HG03342 (cell line): ENCODE results near the gene ARHGAP6.
"Not testable (repeated sequence)": the region's sequence is repeated elsewhere in the genome, so short reads cannot be mapped to it uniquely, and the experiment has no call there.

Experiments
- ATAC-seq: cut with Tn5 transposase; IDR thresholded peaks from one replicate; pipeline ENCODE4 v1.9.1; 2021; ENCODE audit warnings: mild to moderate bottlenecking, moderate library complexity; ENCODE audit not compliant: unreplicated experiment

The ARHGAP6 gene

DNA sequence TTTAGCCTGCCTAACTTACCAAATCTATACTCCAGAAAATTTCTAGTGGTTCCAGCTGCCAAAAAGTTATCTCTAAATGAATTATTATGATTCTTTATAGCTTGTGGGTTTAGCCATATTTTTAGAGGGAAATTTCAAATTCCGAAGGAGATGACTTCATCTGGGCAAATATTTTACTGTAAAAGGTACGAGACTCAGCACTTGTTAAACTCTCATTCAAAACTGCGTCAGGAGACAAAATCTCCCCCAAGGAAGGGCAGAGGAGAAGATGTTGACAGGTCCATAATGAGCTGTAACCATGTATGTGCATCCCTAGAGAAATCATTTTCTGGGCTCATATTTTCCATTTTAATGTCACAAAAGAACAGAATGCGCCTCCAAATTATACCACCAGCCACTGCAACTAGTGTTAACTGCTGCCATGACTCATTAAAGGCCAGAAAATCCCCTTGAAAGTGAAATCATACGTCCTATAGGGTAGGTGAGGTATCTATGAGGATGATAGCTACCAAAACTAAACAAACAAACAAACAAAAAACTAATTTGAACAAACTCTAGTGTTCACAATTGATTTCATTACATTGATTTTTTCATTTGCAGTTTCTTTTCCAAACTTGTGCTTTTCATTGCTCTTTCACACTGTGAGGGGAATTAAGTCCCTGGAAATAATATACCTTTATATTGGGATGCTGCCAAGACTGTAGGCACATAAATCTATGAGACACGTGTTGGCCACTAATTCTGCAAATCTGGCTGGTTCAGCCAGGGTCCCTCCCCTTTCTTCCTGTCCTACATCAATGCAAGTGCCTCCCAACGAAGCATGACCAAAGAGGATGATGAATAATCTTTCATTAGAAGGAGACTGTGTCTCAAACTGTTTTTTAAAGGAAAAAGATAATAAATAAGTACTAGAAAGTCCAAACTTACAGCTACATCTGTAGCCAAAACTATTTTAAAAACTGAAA is 85.8 kb downstream of the ARHGAP6 start:
- ATAC-seq = no peak

GRCh38 chrX:11578301-11578700 is 87.4 kb downstream of the ARHGAP6 start:
- ATAC-seq = not testable (repeated sequence)

GRCh38 chrX:11577603-11578002 is 88.1 kb downstream of the ARHGAP6 start:
- no peak for ATAC-seq

DNA sequence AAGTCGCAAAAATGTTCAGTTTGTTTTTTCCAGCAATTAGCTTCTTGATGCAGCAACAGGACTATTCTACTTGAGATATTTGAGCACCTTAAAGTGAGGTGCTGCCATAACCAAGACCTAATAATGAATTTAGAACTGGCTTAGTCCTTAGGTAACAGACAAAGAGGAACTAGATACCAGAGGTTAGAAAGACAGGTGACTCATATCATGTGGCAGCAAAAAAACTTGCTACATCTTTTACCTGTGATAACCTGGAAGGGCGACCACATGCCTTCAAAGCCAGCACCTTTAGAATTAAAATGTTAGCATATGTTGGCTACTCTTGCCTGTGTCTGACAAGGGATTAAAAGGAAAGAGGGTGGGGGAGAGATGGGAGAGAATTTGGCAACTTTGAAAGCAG is 90.4 kb downstream of the ARHGAP6 start:
- ATAC-seq = no peak

GRCh38 chrX:11567528-11568220 is 98.0 kb downstream of the ARHGAP6 start:
- no peak for ATAC-seq

DNA sequence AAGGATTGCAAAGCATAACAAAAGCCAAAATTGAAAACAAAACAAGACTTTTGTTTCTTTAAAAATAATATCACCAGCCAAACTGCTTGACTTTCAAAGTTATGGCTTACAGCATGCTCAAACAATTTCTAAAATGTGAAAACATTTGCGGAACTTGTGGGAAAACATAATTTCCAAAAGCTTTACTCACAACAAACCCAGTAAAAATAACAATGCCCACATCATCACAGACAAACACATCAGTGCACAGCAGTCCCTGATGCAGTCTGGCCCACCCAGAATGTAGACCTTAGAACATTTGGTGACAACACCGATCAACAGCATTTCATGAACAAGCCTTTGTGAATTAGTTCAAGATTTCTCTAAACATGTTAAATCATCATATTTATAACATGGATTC is 98.9 kb downstream of the ARHGAP6 start:
- ATAC-seq = no peak

DNA sequence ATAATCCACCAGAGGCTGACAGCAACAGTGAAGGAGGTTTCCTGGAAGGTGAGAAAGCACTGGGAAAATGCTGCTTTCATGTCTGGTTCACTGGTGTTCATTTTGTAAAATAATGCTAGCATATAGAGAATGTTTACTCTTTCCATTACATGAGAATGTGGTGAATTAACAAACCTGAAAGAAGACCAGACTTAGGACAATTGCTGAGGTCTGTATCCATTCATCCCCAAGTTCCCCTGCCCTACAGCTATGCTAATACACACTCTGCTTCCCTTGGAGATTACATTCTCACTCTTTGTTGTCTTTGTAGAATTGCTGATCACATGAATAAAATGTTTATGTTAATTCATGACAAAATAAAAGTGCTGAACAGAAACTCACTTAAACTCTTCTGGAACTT is 99.5 kb downstream of the ARHGAP6 start:
- no peak for ATAC-seq

GRCh38 chrX:11564546-11564945 is 101.2 kb downstream of the ARHGAP6 start:
- ATAC-seq = no peak

GRCh38 chrX:11562570-11562969 is 103.2 kb downstream of the ARHGAP6 start:
- ATAC-seq = no peak

DNA sequence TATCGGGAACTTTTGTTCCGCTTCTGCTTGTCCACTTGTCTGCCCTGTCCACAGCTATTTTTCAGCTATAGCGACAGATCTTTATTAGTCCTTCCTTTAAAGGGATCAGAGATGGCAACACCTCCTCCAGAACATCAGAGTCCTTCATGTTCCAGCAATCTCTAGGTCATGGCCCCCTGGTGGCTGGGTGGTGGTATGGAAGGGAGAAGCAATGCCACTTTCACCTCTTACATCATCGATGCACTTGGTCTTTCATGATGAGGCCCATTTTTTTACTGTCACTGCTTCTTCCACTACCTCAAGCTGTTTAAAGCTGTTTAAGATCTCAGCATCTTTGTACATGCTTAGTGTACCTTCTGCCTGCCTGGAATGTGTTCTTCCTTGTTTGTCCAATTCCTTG is 106.7 kb downstream of the ARHGAP6 start:
- no peak for ATAC-seq

DNA sequence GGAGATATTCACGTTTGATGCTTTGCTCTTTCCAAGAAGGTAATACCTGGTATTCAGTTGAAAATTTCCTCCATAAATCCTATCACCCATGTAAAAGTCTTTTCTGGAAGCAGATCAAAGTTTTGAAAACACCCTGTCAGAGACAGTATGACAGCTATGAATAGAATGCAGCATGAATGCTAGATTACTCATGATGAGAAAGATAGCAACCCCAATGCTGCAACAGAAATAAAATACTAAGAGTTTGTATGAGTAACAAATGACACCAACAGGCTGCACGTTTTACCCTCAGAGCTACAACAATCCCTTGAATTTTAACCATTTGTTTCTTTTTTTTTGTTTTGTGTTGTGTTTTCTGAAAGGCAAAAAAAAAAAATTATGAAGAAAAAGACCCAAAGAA is 108.6 kb downstream of the ARHGAP6 start:
- ATAC-seq = no peak

DNA sequence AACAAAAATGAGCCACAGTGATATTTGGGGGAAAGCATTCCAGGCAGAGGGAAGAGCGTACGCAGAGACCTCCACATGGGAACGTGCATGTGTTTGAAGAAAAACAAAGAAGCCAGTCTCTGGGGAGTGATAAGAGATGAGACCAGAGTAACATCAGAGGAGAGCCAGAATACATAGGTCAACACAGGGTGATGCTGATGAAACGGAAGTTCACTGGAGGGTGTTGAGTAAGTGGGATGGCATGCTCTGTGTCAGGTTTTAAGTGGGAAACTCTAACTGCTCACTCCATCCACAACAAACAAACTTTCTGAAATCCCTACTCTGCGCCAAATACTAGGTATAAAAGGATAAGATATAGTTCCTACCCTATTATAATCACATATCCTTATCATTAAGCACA is 110.0 kb downstream of the ARHGAP6 start:
- ATAC-seq = no peak

GRCh38 chrX:11553594-11553993 is 112.1 kb downstream of the ARHGAP6 start:
- no peak for ATAC-seq

- no peak for ATAC-seq
Observed at GRCh38 chrX:11551151-11551550, 114.6 kb downstream of the ARHGAP6 start.

DNA sequence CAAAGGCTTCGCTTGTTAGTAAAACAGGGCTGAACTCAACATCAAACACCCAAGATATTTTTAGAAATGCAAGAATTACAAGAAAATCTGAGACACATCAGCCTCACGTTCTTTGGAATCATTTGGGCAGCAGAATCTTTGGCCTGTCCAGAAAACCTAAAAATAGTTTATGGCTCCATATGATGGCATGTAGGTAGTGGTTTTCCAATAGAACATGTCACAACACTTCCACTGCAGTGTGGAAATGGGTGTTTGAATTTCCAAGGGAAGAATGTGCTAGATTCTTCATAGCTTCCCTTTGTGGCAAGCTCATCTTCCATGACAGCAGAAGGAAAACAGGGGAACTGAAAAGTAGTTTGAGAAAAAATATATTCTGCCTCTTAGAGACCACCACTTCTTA is 118.8 kb downstream of the ARHGAP6 start:
- no peak for ATAC-seq

DNA sequence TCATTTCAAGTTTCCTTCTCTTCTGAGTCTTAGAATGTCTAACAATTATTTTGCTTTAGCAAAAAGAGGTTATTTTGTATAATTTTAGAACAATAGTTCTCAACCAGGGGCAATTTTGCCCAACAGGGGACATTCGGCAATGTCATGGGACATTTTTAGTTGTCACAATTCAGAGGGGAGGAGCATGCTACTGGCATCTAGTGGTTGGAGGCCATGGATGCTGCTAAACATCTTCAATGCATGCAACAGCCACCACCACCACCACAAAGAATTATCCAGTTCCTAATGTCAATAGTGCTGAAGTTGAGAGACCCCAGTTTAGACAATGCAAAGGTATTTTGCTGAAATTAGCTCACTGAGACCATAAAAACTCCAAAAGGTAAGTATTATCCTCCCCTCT is 122.5 kb downstream of the ARHGAP6 start:
- no peak for ATAC-seq

GRCh38 chrX:11541510-11541909 is 124.2 kb downstream of the ARHGAP6 start:
- ATAC-seq = no peak

- ATAC-seq = peak; percentile 76
Observed at GRCh38 chrX:11540532-11541377, 125.0 kb downstream of the ARHGAP6 start.

DNA sequence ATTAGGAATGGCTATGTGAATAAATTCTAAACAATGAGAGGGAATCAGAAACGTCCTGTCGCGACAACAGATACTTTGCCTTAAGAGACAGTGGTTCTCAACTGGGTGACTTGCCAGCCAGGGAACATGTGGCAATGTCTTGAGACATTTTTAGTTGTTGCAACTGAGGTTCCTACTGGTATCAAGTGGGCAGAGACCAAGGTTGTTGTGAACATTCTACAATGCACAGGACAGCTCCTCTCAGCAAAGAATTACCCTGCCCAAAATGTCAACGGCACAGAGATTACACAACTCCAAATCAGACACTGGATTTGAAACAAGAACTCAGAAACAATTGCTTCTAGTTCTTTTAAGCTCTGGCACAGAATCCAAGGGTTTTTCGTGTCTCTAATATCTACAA is 128.6 kb downstream of the ARHGAP6 start:
- ATAC-seq = no peak

DNA sequence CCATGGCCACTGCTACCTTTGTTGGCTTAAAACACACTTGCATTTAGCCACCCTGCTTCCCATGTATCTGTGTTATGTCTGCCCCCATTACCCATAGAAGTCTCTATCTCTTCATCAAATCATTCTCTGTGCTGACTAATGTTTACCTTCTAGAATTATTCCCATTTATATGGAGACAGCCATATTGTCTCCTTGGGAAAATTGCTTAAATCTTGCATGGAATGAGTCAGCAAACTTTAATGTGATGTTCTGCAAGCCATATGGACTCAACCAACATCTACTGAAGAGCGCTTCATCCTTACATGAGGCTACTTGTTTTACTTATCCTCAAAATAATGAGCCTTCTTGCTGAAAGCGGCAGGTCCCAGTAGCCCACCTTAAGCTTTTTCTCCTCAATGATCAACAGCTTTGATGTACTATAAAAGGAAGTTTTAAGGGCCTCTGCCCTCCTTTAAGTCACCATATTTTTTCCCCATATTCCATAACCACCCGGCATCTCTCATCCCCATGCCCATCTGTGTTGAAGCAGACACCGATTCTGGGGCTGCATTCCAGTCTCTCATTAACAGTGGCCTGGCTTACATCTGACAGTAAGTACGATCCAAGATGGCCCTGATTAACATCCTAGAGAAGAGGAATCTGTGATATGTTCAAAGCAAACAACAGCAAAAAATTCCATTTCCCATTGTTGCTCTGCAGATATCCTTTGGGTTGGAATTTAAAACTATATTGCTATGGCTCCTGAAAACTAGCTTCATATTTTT is 130.4 kb downstream of the ARHGAP6 start:
- ATAC-seq = no peak
